ENCODE measurements around the gene UQCR10.

Gene UQCR10

GRCh38 chr22:29768052-29768693 lies 1.0 kb downstream of the UQCR10 start:
- CTCF ChIA-PET: interaction anchor here (0.6 kb wide), 1 partner anchor 9 kb away, joined by 4 read pairs; no protein-coding TSS in a partner anchor

DNA sequence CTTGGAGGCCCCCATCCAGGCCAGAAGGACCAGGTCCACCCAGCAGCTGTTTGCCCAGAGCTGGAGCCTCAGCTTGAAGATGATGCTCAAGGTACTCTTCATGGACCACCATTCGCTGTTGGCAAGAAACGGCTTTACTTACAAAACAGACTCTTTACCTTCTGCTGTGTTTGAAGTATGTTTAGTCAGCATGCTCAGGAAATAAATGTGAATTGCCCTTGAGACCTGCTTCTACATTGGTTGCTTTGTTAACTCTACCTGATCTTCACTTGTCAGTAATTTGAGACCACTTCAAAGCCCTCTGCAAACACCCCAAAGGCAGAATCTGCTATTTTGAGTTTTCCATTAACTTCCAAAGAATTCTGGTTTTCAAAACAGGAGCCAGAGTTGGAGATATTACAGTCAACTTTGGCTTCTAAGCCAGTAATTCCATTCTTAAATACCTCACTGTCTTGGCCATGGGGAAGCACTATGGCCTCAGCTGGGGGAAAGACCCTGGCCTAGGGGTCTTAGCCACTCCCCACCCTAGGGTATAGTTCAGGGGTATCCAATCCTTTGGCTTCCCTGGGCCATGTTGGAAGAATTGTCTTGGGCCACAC lies 2.7 kb downstream of the UQCR10 start:
- ChIA-PET CTCF (interaction anchor here (0.7 to 5.3 kb wide), 3 partner anchors 236 to 467 kb away, joined by 3 to 58 read pairs (median 23); no protein-coding TSS in a partner anchor), POLR2A (no interaction called here)
- no peak for DNase-seq (ENCODE audit: low read depth, low spot score)
- no peak for TF ChIP-seq CTCF (IDR thresholded peaks at IDR 0.05; ENCODE audit: insufficient read depth, low read length, missing control alignments)
- H3K4me3 ChIP-seq (ENCODE audit: low read depth, low read length): no peak overlapping the region

More at GRCh38 chr22:29768052-29768693, 1.0 kb downstream of the UQCR10 start:
- no peak for DNase-seq (ENCODE audit: low read depth, low spot score)
- POLR2A ChIA-PET: no interaction called here
- peak overlapping the region; percentile 98 for H3K4me3 ChIP-seq (ENCODE audit: low read depth, low read length)
- TF ChIP-seq CTCF (IDR thresholded peaks at IDR 0.05; ENCODE audit: insufficient read depth, low read length, missing control alignments): no peak

DNA sequence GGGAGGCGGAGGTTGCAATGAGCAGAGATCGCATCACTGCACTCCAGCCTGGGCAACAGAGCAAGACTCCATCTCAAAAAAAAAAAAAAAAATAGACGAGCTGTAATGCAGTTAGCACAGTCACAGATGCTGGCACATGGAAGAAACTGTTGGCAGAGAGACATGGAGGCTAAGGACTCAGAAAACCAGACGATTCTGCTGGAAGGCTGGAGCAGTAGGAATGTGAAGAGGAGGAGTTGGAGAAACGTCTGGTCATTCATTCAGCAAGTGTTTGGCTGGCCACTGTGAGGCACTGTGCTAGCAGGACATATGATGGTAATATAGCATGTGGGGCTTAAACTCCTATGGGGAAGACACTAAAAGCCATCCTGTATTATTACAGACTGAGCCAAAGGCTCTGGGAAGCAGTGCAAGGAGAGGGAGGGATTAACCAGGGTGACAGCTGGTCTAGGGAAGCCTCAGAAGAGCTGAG lies 5.0 kb downstream of the UQCR10 start:
- ChIA-PET CTCF (interaction anchor here (0.7 to 5.3 kb wide), 16 partner anchors 9 to 317 kb away, joined by 3 to 58 read pairs (median 4); no protein-coding TSS in a partner anchor), POLR2A (no interaction called here)
- peak; percentile 37 for DNase-seq (ENCODE audit: low read depth, low spot score)
- H3K4me3 ChIP-seq (ENCODE audit: low read depth, low read length): no peak overlapping the region
- TF ChIP-seq CTCF (IDR thresholded peaks at IDR 0.05; ENCODE audit: insufficient read depth, low read length, missing control alignments): peak; percentile 64

- DNase-seq (ENCODE audit: low read depth, low spot score): no peak
- no peak for TF ChIP-seq CTCF (IDR thresholded peaks at IDR 0.05; ENCODE audit: insufficient read depth, low read length, missing control alignments)
- no peak overlapping the region for H3K4me3 ChIP-seq (ENCODE audit: low read depth, low read length)
- POLR2A ChIA-PET: interaction anchor here (0.9 kb wide), 1 partner anchor 232 kb away, joined by 3 read pairs; no protein-coding TSS in a partner anchor
- CTCF ChIA-PET: interaction anchor here (0.7 to 5.3 kb wide), 19 partner anchors 8 to 331 kb away, joined by 3 to 58 read pairs (median 4); no protein-coding TSS in a partner anchor
Observed at GRCh38 chr22:29773233-29773632, 6.1 kb downstream of the UQCR10 start.

DNA sequence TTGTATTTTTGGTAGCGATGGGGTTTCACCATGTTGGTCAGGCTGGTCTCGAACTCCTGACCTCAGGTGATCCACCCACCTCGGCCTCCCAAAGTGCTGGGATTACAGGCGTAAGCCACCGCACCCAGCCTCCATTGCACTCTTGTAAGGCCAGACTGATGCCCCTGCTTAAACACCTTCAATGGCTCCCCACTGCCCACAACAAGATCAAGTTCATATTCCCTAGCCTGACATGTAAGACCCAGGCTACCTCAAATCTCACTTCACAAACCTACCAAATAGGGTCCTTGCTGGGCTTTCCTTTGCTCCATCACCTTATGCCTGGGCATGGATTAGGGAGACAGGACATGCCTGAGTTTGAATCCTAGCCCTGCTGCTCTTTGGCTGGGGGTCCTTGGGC lies 13.1 kb downstream of the UQCR10 start:
- DNase-seq (ENCODE audit: low read depth, low spot score): no peak
- ChIA-PET POLR2A (no interaction called here), CTCF (interaction anchor here (0.6 to 2.5 kb wide), 4 partner anchors 8 to 308 kb away, joined by 3 to 16 read pairs (median 6); no protein-coding TSS in a partner anchor)
- no peak for TF ChIP-seq CTCF (IDR thresholded peaks at IDR 0.05; ENCODE audit: insufficient read depth, low read length, missing control alignments)
- no peak overlapping the region for H3K4me3 ChIP-seq (ENCODE audit: low read depth, low read length)

Data from AG04449 (cell line).